BLaER1 (cell line): ENCODE results near the gene NR2C2.

Source experiments
- H3K27ac ChIP-seq: shearing (Covaris generic); formaldehyde crosslinking; 2 replicates; pipeline ENCODE4 v1.8.1; 2022
- H3K27me3 ChIP-seq: shearing (Covaris generic); formaldehyde crosslinking; 2 replicates; pipeline ENCODE4 v1.8.1; 2022
- H3K36me3 ChIP-seq: shearing (Covaris generic); formaldehyde crosslinking; 2 replicates; pipeline ENCODE4 v1.8.1; 2022
- H3K4me1 ChIP-seq: shearing (Covaris generic); formaldehyde crosslinking; 2 replicates; pipeline ENCODE4 v1.8.1; 2022
- H3K4me2 ChIP-seq: shearing (Covaris generic); formaldehyde crosslinking; 2 replicates; pipeline ENCODE4 v1.8.1; 2022
- H3K4me3 ChIP-seq: shearing (Covaris generic); formaldehyde crosslinking; 2 replicates; pipeline ENCODE4 v1.8.1; 2022
- H3K9ac ChIP-seq: shearing (Covaris generic); formaldehyde crosslinking; 2 replicates; pipeline ENCODE4 v1.8.1; 2022
- H3K9me3 ChIP-seq: shearing (Covaris generic); formaldehyde crosslinking; 2 replicates; pipeline ENCODE4 v1.8.1; 2022
- H4K20me1 ChIP-seq: shearing (Covaris generic); formaldehyde crosslinking; 2 replicates; pipeline ENCODE4 v1.8.1; 2022
- Cebpa-rat ChIP-seq: shearing (Covaris generic); IDR thresholded peaks from 2 replicates; pipeline ENCODE4 v1.8.1; 2022

NR2C2 gene

GRCh38 chr3:14935592-14936345, 11.6 kb upstream of the NR2C2 start:
- Histone ChIP-seq H3K4me3 (no peak overlapping the region), H3K9me3 (no peaks in the 10 kb centered on the region), H3K27ac (no peak overlapping the region), H3K4me1 (no peaks in the 10 kb centered on the region), H3K4me2 (no peak overlapping the region), H3K9ac (no peak overlapping the region), H4K20me1 (no peaks in the 10 kb centered on the region), H3K36me3 (no peaks in the 10 kb centered on the region), H3K27me3 (no peaks in the 10 kb centered on the region)
- no peak for TF ChIP-seq Cebpa-rat

- H3K9me3 ChIP-seq: no peaks in the 10 kb centered on the region
- peaks cover 27% of the 10 kb centered on the region for H4K20me1 ChIP-seq
- H3K27ac ChIP-seq: no peak overlapping the region
- H3K27me3 ChIP-seq: no peaks in the 10 kb centered on the region
- no peaks in the 10 kb centered on the region for H3K4me1 ChIP-seq
- no peak for TF ChIP-seq Cebpa-rat
- H3K4me3 ChIP-seq: no peak overlapping the region
- H3K36me3 ChIP-seq: peaks cover 16% of the 10 kb centered on the region
- H3K9ac ChIP-seq: no peak overlapping the region
- no peak overlapping the region for H3K4me2 ChIP-seq
Observed at GRCh38 chr3:14938954-14939353, 8.4 kb upstream of the NR2C2 start.

- Histone ChIP-seq H4K20me1 (peaks cover 55% of the 10 kb centered on the region), H3K27me3 (no peaks in the 10 kb centered on the region), H3K4me2 (no peak overlapping the region), H3K27ac (no peak overlapping the region), H3K4me1 (peaks cover 13% of the 10 kb centered on the region), H3K9me3 (no peaks in the 10 kb centered on the region), H3K9ac (no peak overlapping the region), H3K36me3 (peaks cover 35% of the 10 kb centered on the region), H3K4me3 (no peak overlapping the region)
- no peak for TF ChIP-seq Cebpa-rat
Observed at GRCh38 chr3:14941871-14942270, 5.5 kb upstream of the NR2C2 start.

- Histone ChIP-seq H3K4me2 (no peak overlapping the region), H3K4me3 (no peak overlapping the region), H3K36me3 (peaks cover 35% of the 10 kb centered on the region), H3K27ac (no peak overlapping the region), H3K4me1 (peaks cover 13% of the 10 kb centered on the region), H3K9me3 (no peaks in the 10 kb centered on the region), H4K20me1 (peaks cover 55% of the 10 kb centered on the region), H3K9ac (no peak overlapping the region; the same call in 1 of the 2 replicates), H3K27me3 (no peaks in the 10 kb centered on the region)
- no peak for TF ChIP-seq Cebpa-rat
Observed at GRCh38 chr3:14943042-14943441, 4.3 kb upstream of the NR2C2 start.

- Histone ChIP-seq H4K20me1 (peaks cover 74% of the 10 kb centered on the region), H3K9me3 (no peaks in the 10 kb centered on the region)
Observed at GRCh38 chr3:14946236-14946635, 1.1 kb upstream of the NR2C2 start.

GRCh38 chr3:14946739-14947099, 664 bp upstream of the NR2C2 start:
- peaks cover 46% of the 10 kb centered on the region for H3K36me3 ChIP-seq
- H3K4me3 ChIP-seq: peak overlapping the region; percentile 83
- H3K4me2 ChIP-seq: peak overlapping the region; percentile 85
- peaks cover 32% of the 10 kb centered on the region for H3K4me1 ChIP-seq
- H3K9me3 ChIP-seq: no peaks in the 10 kb centered on the region
- peak overlapping the region; percentile 94 for H3K9ac ChIP-seq
- H3K27ac ChIP-seq: peak overlapping the region; percentile 97
- no peaks in the 10 kb centered on the region for H3K27me3 ChIP-seq
- no peak for TF ChIP-seq Cebpa-rat
- H4K20me1 ChIP-seq: peaks cover 74% of the 10 kb centered on the region

More at GRCh38 chr3:14946236-14946635, 1.1 kb upstream of the NR2C2 start:
- peak overlapping the region; percentile 94 for H3K9ac ChIP-seq
- peak overlapping the region; percentile 85 for H3K4me2 ChIP-seq
- peaks cover 32% of the 10 kb centered on the region for H3K4me1 ChIP-seq
- H3K4me3 ChIP-seq: peak overlapping the region; percentile 83
- peaks cover 45% of the 10 kb centered on the region for H3K36me3 ChIP-seq
- TF ChIP-seq Cebpa-rat: no peak
- H3K27ac ChIP-seq: peak overlapping the region; percentile 97; the same call in 1 of the 2 replicates
- H3K27me3 ChIP-seq: no peaks in the 10 kb centered on the region

GRCh38 chr3:14947886-14948608, 664 bp downstream of the NR2C2 start:
- Histone ChIP-seq H3K4me2 (peak overlapping the region; percentile 23; the same call in 1 of the 2 replicates), H3K9me3 (no peaks in the 10 kb centered on the region), H3K4me1 (peaks cover 32% of the 10 kb centered on the region), H3K9ac (peak overlapping the region; percentile 94), H3K4me3 (peak overlapping the region; percentile 83), H3K27ac (peak overlapping the region; percentile 97), H3K36me3 (peaks cover 52% of the 10 kb centered on the region), H4K20me1 (peaks cover 74% of the 10 kb centered on the region), H3K27me3 (no peaks in the 10 kb centered on the region)
- TF ChIP-seq Cebpa-rat: no peak

GRCh38 chr3:14948609-14949038, 1.2 kb downstream of the NR2C2 start:
- Histone ChIP-seq H3K36me3 (peaks cover 48% of the 10 kb centered on the region), H3K27ac (peak overlapping the region; percentile 66; the same call in 1 of the 2 replicates), H3K27me3 (no peaks in the 10 kb centered on the region), H3K4me3 (peak overlapping the region; percentile 83), H3K4me2 (peak overlapping the region; percentile 97), H3K9ac (peak overlapping the region; percentile 78), H3K4me1 (peaks cover 32% of the 10 kb centered on the region), H3K9me3 (no peaks in the 10 kb centered on the region), H4K20me1 (peaks cover 74% of the 10 kb centered on the region)
- TF ChIP-seq Cebpa-rat: no peak

GRCh38 chr3:14949126-14949525, 1.7 kb downstream of the NR2C2 start:
- H3K27ac ChIP-seq: 0 out of 2 replicates have a peak overlapping the region, but pooled peaks have one; percentile 66
- peaks cover 43% of the 10 kb centered on the region for H3K36me3 ChIP-seq
- no peaks in the 10 kb centered on the region for H3K27me3 ChIP-seq
- H3K9ac ChIP-seq: peak overlapping the region; percentile 78
- peak overlapping the region; percentile 97 for H3K4me2 ChIP-seq
- peaks cover 32% of the 10 kb centered on the region for H3K4me1 ChIP-seq
- H3K9me3 ChIP-seq: no peaks in the 10 kb centered on the region
- no peak for TF ChIP-seq Cebpa-rat
- H4K20me1 ChIP-seq: peaks cover 74% of the 10 kb centered on the region
- peak overlapping the region; percentile 83 for H3K4me3 ChIP-seq

GRCh38 chr3:14950274-14950673, 2.9 kb downstream of the NR2C2 start:
- Histone ChIP-seq H3K4me3 (no peak overlapping the region), H3K27ac (no peak overlapping the region), H3K4me1 (peaks cover 32% of the 10 kb centered on the region), H3K9ac (0 out of 2 replicates have a peak overlapping the region, but pooled peaks have one; percentile 28), H3K4me2 (0 out of 2 replicates have a peak overlapping the region, but pooled peaks have one; percentile 97), H3K36me3 (peaks cover 41% of the 10 kb centered on the region), H3K9me3 (no peaks in the 10 kb centered on the region), H4K20me1 (peaks cover 73% of the 10 kb centered on the region), H3K27me3 (no peaks in the 10 kb centered on the region)
- TF ChIP-seq Cebpa-rat: no peak
